HS-27A (cell line): Measurements from ENCODE around the gene CBY1.
"Not testable (repeated sequence)": the region's sequence is repeated elsewhere in the genome, so short reads cannot be mapped to it uniquely, and the experiment has no call there.

Experiments
- DNase-seq: peaks from one replicate; pipeline ENCODE4 v3.0.0-alpha.2; 2012; ENCODE audit warnings: low read depth, missing footprints

The CBY1 gene

GRCh38 chr22:38656256-38657044, at the start of gene CBY1, which contains the start of gene FAM227A:
TSS of gene CBY1 (plus strand) at chr22:38656638. CDS start at chr22:38668055, 11,417 bp downstream.
TSS of gene FAM227A (minus strand) at chr22:38656392. CDS start at chr22:38650168, 6,224 bp downstream.
- peak; percentile 55 for DNase-seq

- no peak for DNase-seq
Observed at GRCh38 chr22:38607680-38608079, 48.8 kb upstream of the CBY1 start.

GRCh38 chr22:38608992-38609750, 47.3 kb upstream of the CBY1 start:
- no peak for DNase-seq

- no peak for DNase-seq
Observed at GRCh38 chr22:38610234-38610633, 46.2 kb upstream of the CBY1 start.

GRCh38 chr22:38611559-38611958, 44.9 kb upstream of the CBY1 start:
- DNase-seq = no peak

GRCh38 chr22:38612217-38613006, 44.0 kb upstream of the CBY1 start:
- no peak for DNase-seq

GRCh38 chr22:38613588-38613987, 42.9 kb upstream of the CBY1 start:
- no peak for DNase-seq

GRCh38 chr22:38614332-38615063, 41.9 kb upstream of the CBY1 start:
- DNase-seq = no peak

GRCh38 chr22:38615064-38615405, 41.4 kb upstream of the CBY1 start:
- DNase-seq = not testable (repeated sequence)

- no peak for DNase-seq
Observed at GRCh38 chr22:38618258-38618657, 38.2 kb upstream of the CBY1 start.

GRCh38 chr22:38618682-38619081, 37.8 kb upstream of the CBY1 start:
- DNase-seq = no peak

GRCh38 chr22:38623351-38623750, 33.1 kb upstream of the CBY1 start:
- DNase-seq = no peak

GRCh38 chr22:38628444-38628843, 28.0 kb upstream of the CBY1 start:
- DNase-seq = no peak

GRCh38 chr22:38629108-38629507, 27.3 kb upstream of the CBY1 start:
- DNase-seq = no peak

- no peak for DNase-seq
Observed at GRCh38 chr22:38631724-38632123, 24.7 kb upstream of the CBY1 start.

GRCh38 chr22:38632528-38632927, 23.9 kb upstream of the CBY1 start:
- no peak for DNase-seq

- DNase-seq = no peak
Observed at GRCh38 chr22:38638216-38638615, 18.2 kb upstream of the CBY1 start.

- DNase-seq = no peak
Observed at GRCh38 chr22:38638728-38639127, 17.7 kb upstream of the CBY1 start.

GRCh38 chr22:38641476-38642040, 14.9 kb upstream of the CBY1 start:
- DNase-seq = no peak

- not testable (repeated sequence) for DNase-seq
Observed at GRCh38 chr22:38644245-38644644, 12.2 kb upstream of the CBY1 start.

- DNase-seq = no peak
Observed at GRCh38 chr22:38645430-38645829, 11.0 kb upstream of the CBY1 start.
